ENCODE measurements around the gene CDC73. TPM values are rescaled to one million over a fixed set of nuclear protein-coding genes. Genes with fewer than 3 reads are reported as not detected.
A peak's percentile ranks its signal among the peaks of the same experiment; 100 is the strongest.

The CDC73 gene
- total RNA-seq, 1 experiment from 2014 or later: 85.8 TPM

DNA sequence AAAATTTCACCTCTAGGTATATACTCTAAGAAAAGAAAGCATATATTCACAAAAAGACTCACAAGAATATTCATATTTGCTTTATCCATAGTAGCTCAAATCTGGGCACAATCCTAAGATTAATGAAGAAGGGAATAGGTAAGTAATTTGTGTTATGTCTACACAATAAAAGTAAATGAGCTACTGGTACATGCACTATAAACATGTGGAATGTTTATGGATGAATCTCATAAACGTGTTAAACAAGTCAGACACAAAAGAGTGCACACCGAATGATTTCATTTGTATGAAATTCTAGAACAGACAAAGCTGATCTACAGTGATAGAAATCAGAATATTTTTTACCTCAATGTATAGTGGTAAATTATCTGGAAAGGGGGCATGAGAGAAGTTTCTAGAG, 179.9 kb downstream of the CDC73 start:
- no peaks in the 10 kb centered on the region for H3K9me3 Mint-ChIP-seq (ENCODE audit: unreplicated experiment)
- ChIA-PET POLR2A (interaction anchor here (0.6 to 1.0 kb wide), 2 partner anchors 9 to 1008 kb away, joined by 3 to 4 read pairs; no protein-coding TSS in a partner anchor), CTCF (no interaction called here)
- no peak for DNase-seq (ENCODE audit: unreplicated experiment)
- no peaks in the 10 kb centered on the region for H3K36me3 Mint-ChIP-seq (ENCODE audit: insufficient read depth, unreplicated experiment)
- no peaks in the 10 kb centered on the region for H3K4me1 Mint-ChIP-seq (ENCODE audit: insufficient read depth, unreplicated experiment)
- no peak overlapping the region for H3K27ac Mint-ChIP-seq (ENCODE audit: low read depth, unreplicated experiment)
- no peaks in the 10 kb centered on the region for H3K27me3 Mint-ChIP-seq (ENCODE audit: insufficient read depth, unreplicated experiment)
- TF ChIP-seq, protein P1, sequence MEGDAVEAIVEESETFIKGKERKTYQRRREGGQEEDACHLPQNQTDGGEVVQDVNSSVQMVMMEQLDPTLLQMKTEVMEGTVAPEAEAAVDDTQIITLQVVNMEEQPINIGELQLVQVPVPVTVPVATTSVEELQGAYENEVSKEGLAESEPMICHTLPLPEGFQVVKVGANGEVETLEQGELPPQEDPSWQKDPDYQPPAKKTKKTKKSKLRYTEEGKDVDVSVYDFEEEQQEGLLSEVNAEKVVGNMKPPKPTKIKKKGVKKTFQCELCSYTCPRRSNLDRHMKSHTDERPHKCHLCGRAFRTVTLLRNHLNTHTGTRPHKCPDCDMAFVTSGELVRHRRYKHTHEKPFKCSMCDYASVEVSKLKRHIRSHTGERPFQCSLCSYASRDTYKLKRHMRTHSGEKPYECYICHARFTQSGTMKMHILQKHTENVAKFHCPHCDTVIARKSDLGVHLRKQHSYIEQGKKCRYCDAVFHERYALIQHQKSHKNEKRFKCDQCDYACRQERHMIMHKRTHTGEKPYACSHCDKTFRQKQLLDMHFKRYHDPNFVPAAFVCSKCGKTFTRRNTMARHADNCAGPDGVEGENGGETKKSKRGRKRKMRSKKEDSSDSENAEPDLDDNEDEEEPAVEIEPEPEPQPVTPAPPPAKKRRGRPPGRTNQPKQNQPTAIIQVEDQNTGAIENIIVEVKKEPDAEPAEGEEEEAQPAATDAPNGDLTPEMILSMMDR (IDR thresholded peaks at IDR 0.05; ENCODE audit: unreplicated experiment): no peak
- BruUV-seq (replicated peaks): no TSS peak
- no peak overlapping the region for H3K4me3 Mint-ChIP-seq (ENCODE audit: unreplicated experiment)
- intact Hi-C loops (cut with micrococcal nuclease): no loop called here

DNA sequence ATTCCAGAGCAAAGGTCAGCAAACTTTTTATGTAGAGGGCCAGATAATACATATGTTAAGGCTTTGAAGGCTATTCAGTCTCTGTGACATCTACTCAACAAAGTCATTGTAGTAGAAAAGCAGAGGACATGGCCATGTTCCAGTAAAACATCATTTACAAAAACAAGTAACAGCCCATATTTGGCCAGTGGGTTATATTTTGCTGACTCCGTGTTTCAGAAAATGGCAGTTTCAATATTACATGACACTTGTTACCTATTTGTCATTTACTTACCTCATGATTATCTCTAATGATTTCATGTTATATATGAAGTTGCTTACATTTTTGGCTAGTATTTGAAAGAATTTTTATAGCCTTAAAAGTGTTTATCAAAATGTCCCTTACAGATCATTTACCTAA, 182.0 kb downstream of the CDC73 start:
- Mint-ChIP-seq H3K27ac (ENCODE audit: low read depth, unreplicated experiment) (no peak overlapping the region), H3K36me3 (ENCODE audit: insufficient read depth, unreplicated experiment) (no peaks in the 10 kb centered on the region), H3K9me3 (ENCODE audit: unreplicated experiment) (no peaks in the 10 kb centered on the region), H3K4me1 (ENCODE audit: insufficient read depth, unreplicated experiment) (no peaks in the 10 kb centered on the region), H3K4me3 (ENCODE audit: unreplicated experiment) (no peak overlapping the region), H3K27me3 (ENCODE audit: insufficient read depth, unreplicated experiment) (no peaks in the 10 kb centered on the region)
- intact Hi-C loops (cut with micrococcal nuclease): no loop called here
- no peak for DNase-seq (ENCODE audit: unreplicated experiment)
- CTCF ChIA-PET: interaction anchor here (0.5 kb wide), 1 partner anchor 946 kb away, joined by 3 read pairs; no protein-coding TSS in a partner anchor
- no TSS peak for BruUV-seq (replicated peaks)
- TF ChIP-seq, protein P1 (IDR thresholded peaks at IDR 0.05; ENCODE audit: unreplicated experiment): no peak
- POLR2A ChIA-PET: no interaction called here

Small RNA genes within 50 kb of the gene (microRNA-seq; reads per million reads assigned to microRNA genes)
- 1.9 reads per million, percentile 13 among the genes with 10 or more reads in this experiment for gene MIR1278

Other genes with a start within 250 kb of the CDC73 start
- 79.2 and 94.4 TPM in 2 replicates for gene UCHL5, start 62.7 kb upstream of the CDC73 start, total RNA-seq (2022)
- 128 and 135 TPM in 2 replicates for gene RO60, start 62.4 kb upstream of the CDC73 start, total RNA-seq (2022)
- gene GLRX2, start 16.6 kb upstream of the CDC73 start, total RNA-seq (2022): 59.8 and 74.2 TPM in 2 replicates
- gene B3GALT2, start 64.6 kb downstream of the CDC73 start, total RNA-seq (2022): not detected in 2 replicates